Stimulated activated CD4-positive, alpha-beta T cell treated with anti-CD3 and anti-CD28 coated beads, Interleukin-15, amount 100 ng/mL, for 1 hour (primary cell): ENCODE measurements around the gene HPCA.

Experiments used
- DNase-seq, 2 donors: peaks; one replicate each; pipeline ENCODE4 v3.0.0-alpha.2; 2020; ENCODE audit warnings: low read depth in 1 of 2, low spot score in 1 of 2

The HPCA gene

GRCh38 chr1:32888677-32889420, 2.6 kb downstream of the HPCA start:
- DNase-seq, result no peak

- DNase-seq, result no peak
Observed at GRCh38 chr1:32889731-32890278, 3.5 kb downstream of the HPCA start.

DNA sequence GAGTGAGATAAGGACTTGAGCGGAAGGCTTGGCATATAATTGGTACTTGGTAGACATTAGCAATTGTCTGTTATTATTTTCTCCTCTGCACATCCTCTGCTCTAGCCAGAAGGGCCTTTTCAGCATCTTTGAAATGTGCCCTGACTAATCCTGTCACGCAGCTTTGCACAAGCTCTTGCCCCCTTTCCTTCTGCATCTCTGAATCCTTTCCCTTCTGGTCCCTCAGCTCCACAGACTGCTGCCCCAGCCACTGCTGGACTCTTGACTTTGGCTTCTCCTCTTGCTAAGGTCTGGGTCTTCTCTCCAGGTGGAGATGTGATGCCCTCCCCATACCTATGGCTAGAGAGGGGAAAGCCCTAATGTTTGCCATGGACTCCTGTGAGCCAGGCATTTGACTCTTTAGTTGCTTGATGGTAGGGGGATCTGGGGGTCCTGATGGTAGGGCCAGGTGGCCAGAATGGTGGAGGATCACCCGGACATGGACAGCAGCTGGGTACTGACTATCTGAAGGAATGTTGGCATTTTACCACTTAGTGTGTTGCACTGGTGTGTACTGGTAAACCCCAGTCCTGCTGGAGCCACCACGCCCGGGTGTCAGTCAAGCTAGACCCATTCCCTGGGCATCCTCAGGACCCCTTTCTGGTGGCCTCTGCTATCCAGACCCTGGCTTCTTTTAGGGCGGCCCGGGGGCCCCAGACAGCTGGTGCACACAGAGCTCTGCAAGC, 4.4 kb downstream of the HPCA start:
- no peak for DNase-seq

GRCh38 chr1:32891241-32891570, 4.9 kb downstream of the HPCA start:
- no peak for DNase-seq

- no peak for DNase-seq
Observed at GRCh38 chr1:32891630-32892029, 5.3 kb downstream of the HPCA start.

DNA sequence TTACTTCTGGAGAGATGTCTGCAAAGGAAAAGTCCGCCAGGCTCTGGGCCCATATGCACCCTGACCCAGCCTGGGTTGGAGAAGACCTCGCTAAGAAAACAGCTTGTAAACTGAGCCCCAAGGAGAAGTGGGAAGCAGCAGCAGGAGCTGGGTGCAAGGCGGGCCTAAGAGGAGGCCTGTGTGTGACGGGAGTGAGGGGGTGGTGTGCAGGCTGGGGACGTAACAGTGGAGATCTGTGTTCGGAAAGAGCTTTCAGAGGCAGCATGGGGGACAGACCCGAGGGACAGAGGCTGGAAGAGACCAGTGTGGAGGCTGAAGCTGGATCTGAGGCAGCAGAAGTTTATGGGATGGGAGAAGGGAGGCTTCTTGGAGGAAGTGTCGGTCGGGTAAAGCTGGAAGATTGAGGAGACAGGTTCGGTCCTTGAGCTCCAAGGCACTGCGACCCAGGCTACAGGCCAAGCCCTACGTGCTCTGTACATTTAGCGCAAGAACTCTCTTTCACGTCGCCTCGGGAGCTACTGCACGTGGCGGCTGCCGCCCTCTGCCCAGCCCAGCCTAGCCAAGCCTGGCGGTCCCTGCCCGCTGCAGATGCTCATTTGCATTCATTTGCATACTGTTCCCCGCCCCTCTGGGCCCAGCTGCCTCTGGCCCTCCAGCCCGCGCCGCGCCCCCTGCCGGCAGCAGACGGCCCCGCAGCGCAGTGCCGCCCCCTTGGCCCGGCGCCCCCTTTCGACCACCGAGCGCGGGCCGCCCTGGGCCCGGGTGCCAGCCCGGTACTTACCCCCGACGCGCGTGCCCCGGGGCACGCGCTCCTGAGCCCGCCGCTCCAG, 6.3 kb downstream of the HPCA start:
- peak in 1 of 2 donors; percentile 33 for DNase-seq

GRCh38 chr1:32893198-32894018, 7.1 kb downstream of the HPCA start:
- no peak for DNase-seq

DNA sequence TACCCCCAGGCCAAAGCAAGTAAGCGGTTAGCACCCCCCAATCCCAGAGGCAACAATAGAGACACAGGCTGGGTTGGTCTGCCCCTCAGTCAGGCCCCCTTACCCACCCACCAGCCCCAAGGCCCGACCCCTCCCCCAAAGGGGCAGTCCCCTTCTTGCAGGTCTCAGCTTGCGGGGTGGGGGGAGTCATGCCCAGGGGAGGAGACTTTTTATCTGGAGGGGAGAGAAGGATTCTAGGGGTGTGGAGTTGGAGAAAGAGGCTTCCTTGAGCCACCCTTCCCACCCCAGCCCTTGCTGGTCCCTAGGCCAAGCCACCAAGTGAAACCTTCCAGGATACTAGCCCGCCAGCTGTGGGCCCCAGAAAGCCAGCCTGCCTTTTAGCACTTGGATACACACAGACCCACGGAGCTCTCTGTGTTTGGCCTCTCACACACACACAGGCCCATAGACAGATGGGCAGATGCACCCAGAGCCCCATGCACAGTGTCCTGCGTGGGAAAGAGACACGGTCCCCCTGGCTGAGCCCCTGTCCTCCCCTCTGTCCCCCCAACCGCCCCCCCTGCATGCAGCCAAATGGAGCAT, 7.8 kb downstream of the HPCA start:
- DNase-seq, result no peak

GRCh38 chr1:32894681-32895080, 8.4 kb downstream of the HPCA start:
- DNase-seq, result no peak

GRCh38 chr1:32895325-32896215, 9.3 kb downstream of the HPCA start:
- no peak for DNase-seq

- no peak for DNase-seq
Observed at GRCh38 chr1:32896451-32896850, 10.2 kb downstream of the HPCA start.

GRCh38 chr1:32897082-32898049, 11.1 kb downstream of the HPCA start:
- DNase-seq, result no peak

DNA sequence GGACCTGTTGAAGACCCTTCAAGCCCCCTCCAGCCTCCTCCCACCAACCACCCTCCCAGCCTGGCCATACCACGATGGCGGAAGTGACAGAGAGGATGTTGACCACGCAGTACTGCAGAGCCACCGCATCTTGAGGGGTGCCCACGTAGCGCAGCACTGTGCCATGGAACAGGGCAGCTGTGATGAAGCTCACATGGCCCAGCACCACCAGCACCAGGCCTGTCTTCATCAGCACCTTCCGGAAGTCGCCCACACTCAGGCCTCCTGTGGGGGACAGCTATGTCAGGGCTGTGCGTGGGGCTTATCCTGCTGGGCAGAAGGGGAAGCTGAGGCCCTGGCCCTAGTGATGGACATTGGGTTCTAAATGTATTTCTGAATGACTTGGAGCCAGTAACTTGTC, 11.8 kb downstream of the HPCA start:
- DNase-seq, result no peak

DNA sequence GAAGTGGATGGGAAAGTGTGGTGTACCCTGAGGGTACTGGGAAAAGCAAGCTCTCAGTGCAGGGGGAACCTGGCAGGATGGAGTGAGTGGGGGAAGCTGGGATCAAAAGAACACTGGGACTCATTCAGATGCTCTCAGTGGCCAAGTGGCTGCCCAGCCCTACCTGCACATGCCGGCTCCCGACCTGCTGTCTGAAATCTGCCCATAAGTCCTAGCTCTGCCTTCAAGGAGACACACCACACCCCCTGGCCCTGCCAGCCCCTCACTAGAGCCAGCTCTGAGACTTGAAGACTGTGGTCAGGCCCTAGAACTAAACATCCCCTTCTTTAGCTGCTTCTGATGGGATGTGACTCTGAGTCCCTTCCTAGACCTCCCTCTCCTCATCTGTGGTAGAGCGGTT, 12.7 kb downstream of the HPCA start:
- no peak for DNase-seq

DNA sequence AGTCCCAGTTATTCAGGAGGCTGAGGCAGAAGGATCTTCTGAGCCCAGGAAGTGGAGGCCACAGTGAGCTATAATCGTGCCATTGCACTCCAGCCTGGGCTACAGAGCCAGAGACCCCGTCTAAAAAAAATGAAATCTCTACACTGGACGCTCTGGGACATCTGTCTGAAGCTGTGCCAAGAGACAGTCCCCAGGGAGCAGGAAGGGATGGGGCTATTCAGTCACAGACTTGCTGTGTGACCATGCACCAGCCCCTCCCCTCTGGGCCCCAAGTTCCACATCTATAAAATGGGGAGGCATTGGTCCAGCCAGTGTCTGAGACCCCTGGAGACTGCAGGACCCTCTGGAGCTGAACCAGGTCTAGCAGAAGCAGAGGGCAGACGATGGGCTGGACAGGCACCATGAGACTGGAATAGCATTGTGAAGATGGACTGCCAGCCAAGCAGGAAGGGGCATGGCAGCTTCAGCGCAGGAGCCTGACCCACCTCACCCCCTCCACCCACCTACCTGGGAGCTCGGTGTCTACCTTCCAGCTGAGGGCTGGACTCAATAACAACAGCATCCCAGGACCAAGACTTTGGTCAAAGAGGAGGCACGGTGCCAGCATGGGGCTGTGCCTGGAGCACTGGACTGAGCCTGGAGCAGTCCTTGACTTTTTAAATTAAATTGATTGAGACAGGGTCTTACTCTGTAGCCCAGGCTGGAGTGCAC, 13.4 kb downstream of the HPCA start:
- no peak for DNase-seq

DNA sequence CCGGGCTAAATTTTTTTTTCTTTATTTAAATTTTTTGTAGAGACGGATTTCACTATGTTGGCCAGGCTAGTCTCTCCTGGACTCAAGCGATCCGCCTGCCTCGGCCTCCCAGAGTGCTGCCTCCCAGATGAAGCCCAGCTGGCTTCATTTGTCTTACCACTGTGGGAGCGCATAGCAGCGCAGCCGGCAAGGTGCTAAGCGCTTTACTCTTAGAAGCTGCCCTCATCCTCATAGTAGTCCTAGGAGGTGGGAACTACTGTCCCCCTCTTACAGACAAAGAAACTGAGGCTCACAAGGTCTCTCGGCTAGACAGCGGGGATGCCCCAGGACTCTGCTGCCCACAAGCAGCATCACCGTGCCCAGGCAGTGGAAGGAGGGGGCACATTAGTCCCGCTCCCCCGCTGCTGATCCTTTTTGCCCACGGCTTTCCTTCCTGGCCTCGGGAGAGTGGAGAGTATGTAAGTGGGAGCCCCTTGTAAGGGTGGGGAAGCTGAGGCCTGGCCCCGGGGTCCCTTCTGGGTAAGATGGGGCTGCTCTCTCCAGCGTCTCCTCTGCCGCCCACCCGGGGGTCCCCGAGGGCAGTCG, 14.2 kb downstream of the HPCA start:
- no peak for DNase-seq
